Trophoblast cell (in vitro differentiated cells and primary cell): ENCODE results near the gene UFD1.

ENCODE experiments used
- DNase-seq, 2 donors: peaks; one replicate each; pipeline ENCODE4 v3.0.0-alpha.2; 2016
- H2AFZ ChIP-seq: 2 replicates; pipeline ENCODE4 v1.6.1; 2013; ENCODE audit warnings: low read length, moderate library complexity, mild to moderate bottlenecking; ENCODE audit not compliant: insufficient read depth, poor library complexity
- H2AK5ac ChIP-seq: 2 replicates; pipeline ENCODE4 v1.6.1; 2013; ENCODE audit warnings: mild to moderate bottlenecking, low read length
- H2BK120ac ChIP-seq: 2 replicates; pipeline ENCODE4 v1.6.1; 2013; ENCODE audit warnings: low read length, mild to moderate bottlenecking, moderate library complexity; ENCODE audit not compliant: insufficient read depth, poor library complexity
- H2BK12ac ChIP-seq: 2 replicates; pipeline ENCODE4 v1.6.1; 2013; ENCODE audit warnings: mild to moderate bottlenecking, low read length, moderate library complexity
- H2BK5ac ChIP-seq: 2 replicates; pipeline ENCODE4 v1.6.1; 2013; ENCODE audit warnings: low read length, low read depth, moderate library complexity, mild to moderate bottlenecking; ENCODE audit not compliant: poor library complexity
- H3K14ac ChIP-seq: 2 replicates; pipeline ENCODE4 v1.6.1; 2013; ENCODE audit warnings: mild to moderate bottlenecking, low read length
- H3K18ac ChIP-seq: 2 replicates; pipeline ENCODE4 v1.6.1; 2013; ENCODE audit warnings: mild to moderate bottlenecking, low read length
- H3K23ac ChIP-seq: 2 replicates; pipeline ENCODE4 v1.6.1; 2013; ENCODE audit warnings: low read length
- H3K27ac ChIP-seq: 2 replicates; pipeline ENCODE4 v1.5.1; 2013; ENCODE audit warnings: low read depth, mild to moderate bottlenecking, inconsistent platforms, low read length, moderate library complexity
- H3K27me3 ChIP-seq: 2 replicates; pipeline ENCODE4 v1.6.1; 2013; ENCODE audit warnings: inconsistent platforms, mild to moderate bottlenecking, low read length, moderate library complexity; ENCODE audit not compliant: insufficient read depth
- H3K36me3 ChIP-seq, 2 experiments: 1 replicate in 1 of 2; 2 replicates in 1 of 2; pipeline ENCODE4 v1.6.1; 2013; ENCODE audit warnings: low read length in 2 of 2, mild to moderate bottlenecking in 2 of 2, moderate library complexity in 1 of 2; ENCODE audit not compliant: insufficient read depth in 2 of 2, control insufficient read depth in 1 of 2
- H3K4ac ChIP-seq: 2 replicates; pipeline ENCODE4 v1.6.1; 2013; ENCODE audit warnings: low read depth, mild to moderate bottlenecking, low read length, moderate library complexity
- H3K4me1 ChIP-seq, 2 experiments: 1 replicate in 1 of 2; 2 replicates in 1 of 2; pipeline ENCODE4 v1.6.1; 2013; ENCODE audit warnings: low read length in 2 of 2, mild to moderate bottlenecking in 2 of 2, moderate library complexity in 1 of 2; ENCODE audit not compliant: insufficient read depth in 2 of 2, control insufficient read depth in 1 of 2
- H3K4me2 ChIP-seq: 2 replicates; pipeline ENCODE4 v1.6.1; 2013; ENCODE audit warnings: inconsistent platforms, mild to moderate bottlenecking, low read length, moderate library complexity
- H3K4me3 ChIP-seq: 2 replicates; pipeline ENCODE4 v1.5.1; 2013; ENCODE audit warnings: mild to moderate bottlenecking, low read depth, low read length, inconsistent platforms
- H3K79me1 ChIP-seq: one replicate; pipeline ENCODE4 v1.6.1; 2013; ENCODE audit warnings: low read length
- H3K79me2 ChIP-seq: 2 replicates; pipeline ENCODE4 v1.6.1; 2013; ENCODE audit warnings: low read length, mild to moderate bottlenecking; ENCODE audit not compliant: control insufficient read depth, insufficient read depth, poor library complexity
- H3K9ac ChIP-seq: 2 replicates; pipeline ENCODE4 v1.6.1; 2013; ENCODE audit warnings: mild to moderate bottlenecking, low read length
- H3K9me3 ChIP-seq: 2 replicates; pipeline ENCODE4 v1.6.1; 2013; ENCODE audit warnings: low read depth, mild to moderate bottlenecking, control low read depth, inconsistent platforms, low read length; ENCODE audit not compliant: insufficient read depth
- H4K12ac ChIP-seq: 2 replicates; pipeline ENCODE4 v1.6.1; 2013; ENCODE audit warnings: low read depth, mild to moderate bottlenecking, low read length, moderate library complexity
- H4K8ac ChIP-seq: 2 replicates; pipeline ENCODE4 v1.6.1; 2013; ENCODE audit warnings: low read depth, mild to moderate bottlenecking, low read length, moderate library complexity
- H4K91ac ChIP-seq: one replicate; pipeline ENCODE4 v1.6.1; 2013; ENCODE audit warnings: low read depth, mild to moderate bottlenecking, low read length, moderate library complexity
- WGBS: extraction: QIAGEN DNeasy Blood & Tissue Kit; methylation state at CpG from one replicate; pipeline ENCODE4 v1.1.7; 2013; ENCODE audit warnings: missing lambda C conversion rate; ENCODE audit not compliant: insufficient read length, insufficient coverage; ENCODE audit errors: extremely low coverage; 5-methylcytosine and 5-hydroxymethylcytosine counted together

UFD1 gene

DNA sequence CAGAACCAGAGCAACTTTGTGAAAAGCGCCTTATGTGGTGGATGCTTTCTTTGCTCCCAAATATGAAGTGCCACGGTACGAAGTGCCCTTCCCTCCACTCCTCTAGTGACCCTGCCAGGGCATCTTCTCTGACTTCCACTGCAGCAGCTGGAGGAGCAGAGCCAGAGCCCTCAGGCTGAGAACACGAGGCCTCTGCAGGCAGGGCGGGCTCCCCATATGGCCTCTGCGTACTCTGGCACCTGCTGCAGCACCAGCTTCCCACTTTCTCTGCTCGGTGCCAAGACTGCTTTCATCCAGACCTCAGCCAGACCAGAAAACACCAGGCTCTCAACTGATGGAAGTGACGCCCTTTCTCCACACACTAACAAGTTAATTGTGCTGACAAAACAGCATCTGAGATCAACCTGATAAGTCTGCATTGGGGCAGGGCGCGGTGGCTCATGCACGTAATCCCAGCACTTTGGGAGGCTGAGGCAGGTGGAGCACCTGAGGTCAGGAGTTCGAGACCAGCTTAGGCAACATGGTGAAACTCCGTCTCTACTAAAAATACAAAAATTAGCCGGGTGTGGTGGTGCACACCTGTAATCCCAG is 12.8 kb downstream of the UFD1 start:
- Histone ChIP-seq H4K91ac (no peak overlapping the region), H2AFZ (no peak overlapping the region), H3K79me2 (no peaks in the 10 kb centered on the region), H3K4me1 (peaks cover 7 to 11% of the 10 kb centered on the region in 2 experiments), H2BK12ac (no peak overlapping the region), H3K14ac (no peak overlapping the region), H3K27ac (no peak overlapping the region), H3K4me3 (no peak overlapping the region), H3K79me1 (peaks cover 2% of the 10 kb centered on the region), H3K4ac (no peak overlapping the region), H3K36me3 (peaks cover 51 to 62% of the 10 kb centered on the region in 2 experiments), H3K27me3 (no peaks in the 10 kb centered on the region), H2BK120ac (no peak overlapping the region), H4K12ac (no peak overlapping the region), H3K9me3 (no peaks in the 10 kb centered on the region), H3K18ac (no peak overlapping the region), H2BK5ac (no peak overlapping the region), H4K8ac (no peak overlapping the region), H3K23ac (no peak overlapping the region), H3K4me2 (no peak overlapping the region), H3K9ac (no peak overlapping the region), H2AK5ac (no peak overlapping the region)
- WGBS = no CpG with 5 or more reads among the region's 14 CpGs
- no peak for DNase-seq

DNA sequence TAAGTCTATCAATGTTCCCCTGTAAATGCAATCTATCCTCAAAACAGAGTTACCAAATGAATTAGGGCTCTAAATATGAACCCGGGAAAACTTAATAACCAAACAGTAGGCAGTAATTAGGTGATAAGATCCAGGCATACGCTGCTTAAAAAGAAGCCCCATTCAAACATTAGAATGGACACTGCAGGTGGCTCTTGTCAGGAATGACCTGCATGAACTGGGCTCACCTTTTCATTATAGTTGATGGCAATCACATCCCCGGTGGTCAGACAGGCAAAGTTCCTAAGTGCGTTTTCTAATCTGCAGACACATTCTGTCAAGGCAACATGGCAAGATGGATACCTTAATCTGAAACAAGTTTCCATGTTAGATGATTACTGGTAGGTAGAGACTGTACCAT is 14.0 kb downstream of the UFD1 start:
- Histone ChIP-seq H3K36me3 (peaks cover 47 to 57% of the 10 kb centered on the region in 2 experiments), H2BK120ac (no peak overlapping the region), H4K91ac (no peak overlapping the region), H2AFZ (no peak overlapping the region), H3K23ac (no peak overlapping the region), H3K4me1 (peaks cover 7 to 11% of the 10 kb centered on the region in 2 experiments), H3K79me2 (no peaks in the 10 kb centered on the region), H3K14ac (no peak overlapping the region), H3K4ac (no peak overlapping the region), H3K4me3 (no peak overlapping the region), H2BK5ac (no peak overlapping the region), H3K9ac (no peak overlapping the region), H4K8ac (no peak overlapping the region), H2BK12ac (no peak overlapping the region), H2AK5ac (no peak overlapping the region), H3K27me3 (no peaks in the 10 kb centered on the region), H3K79me1 (peaks cover 2% of the 10 kb centered on the region), H3K9me3 (no peaks in the 10 kb centered on the region), H3K4me2 (no peak overlapping the region), H3K18ac (no peak overlapping the region), H3K27ac (no peak overlapping the region), H4K12ac (no peak overlapping the region)
- no peak for DNase-seq
- no CpG with 5 or more reads among the region's 4 CpGs for WGBS

DNA sequence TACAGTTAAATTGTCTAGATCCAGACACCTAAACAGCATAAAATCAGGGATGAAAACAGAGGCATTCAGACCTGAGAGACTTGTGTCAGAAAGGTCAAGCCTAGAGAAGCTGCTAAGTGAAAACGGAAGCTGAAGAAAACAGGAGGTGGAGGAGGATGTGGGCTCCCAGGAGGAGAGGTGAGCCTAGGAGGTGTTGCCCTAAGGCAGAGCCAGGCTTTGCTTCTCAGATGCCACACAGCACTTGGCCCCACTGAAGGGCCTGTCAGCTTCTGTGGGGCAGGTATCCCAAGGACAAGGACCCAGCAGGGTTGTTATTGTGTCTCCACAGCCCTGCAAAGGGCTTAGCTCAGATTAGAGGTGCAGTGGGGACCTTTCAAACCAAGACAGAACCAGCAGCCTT is 14.4 kb downstream of the UFD1 start:
- H3K4me1 ChIP-seq = peaks cover 7 to 11% of the 10 kb centered on the region in 2 experiments
- no peak overlapping the region for H3K4me2 ChIP-seq
- no peak overlapping the region for H3K18ac ChIP-seq
- H3K14ac ChIP-seq = no peak overlapping the region
- H3K4ac ChIP-seq = no peak overlapping the region
- H3K79me2 ChIP-seq = no peaks in the 10 kb centered on the region
- no peak for DNase-seq
- H3K27me3 ChIP-seq = no peaks in the 10 kb centered on the region
- H3K9ac ChIP-seq = peak overlapping the region; percentile 28
- no CpG with 5 or more reads among the region's 1 CpG for WGBS
- peaks cover 43 to 52% of the 10 kb centered on the region in 2 experiments for H3K36me3 ChIP-seq
- no peak overlapping the region for H4K91ac ChIP-seq
- H3K23ac ChIP-seq = no peak overlapping the region
- no peak overlapping the region for H2AK5ac ChIP-seq
- H3K79me1 ChIP-seq = peaks cover 2% of the 10 kb centered on the region
- no peak overlapping the region for H4K8ac ChIP-seq
- no peak overlapping the region for H2AFZ ChIP-seq
- H3K4me3 ChIP-seq = no peak overlapping the region
- no peak overlapping the region for H2BK12ac ChIP-seq
- H3K27ac ChIP-seq = no peak overlapping the region
- no peaks in the 10 kb centered on the region for H3K9me3 ChIP-seq
- H4K12ac ChIP-seq = no peak overlapping the region
- no peak overlapping the region for H2BK120ac ChIP-seq
- no peak overlapping the region for H2BK5ac ChIP-seq

DNA sequence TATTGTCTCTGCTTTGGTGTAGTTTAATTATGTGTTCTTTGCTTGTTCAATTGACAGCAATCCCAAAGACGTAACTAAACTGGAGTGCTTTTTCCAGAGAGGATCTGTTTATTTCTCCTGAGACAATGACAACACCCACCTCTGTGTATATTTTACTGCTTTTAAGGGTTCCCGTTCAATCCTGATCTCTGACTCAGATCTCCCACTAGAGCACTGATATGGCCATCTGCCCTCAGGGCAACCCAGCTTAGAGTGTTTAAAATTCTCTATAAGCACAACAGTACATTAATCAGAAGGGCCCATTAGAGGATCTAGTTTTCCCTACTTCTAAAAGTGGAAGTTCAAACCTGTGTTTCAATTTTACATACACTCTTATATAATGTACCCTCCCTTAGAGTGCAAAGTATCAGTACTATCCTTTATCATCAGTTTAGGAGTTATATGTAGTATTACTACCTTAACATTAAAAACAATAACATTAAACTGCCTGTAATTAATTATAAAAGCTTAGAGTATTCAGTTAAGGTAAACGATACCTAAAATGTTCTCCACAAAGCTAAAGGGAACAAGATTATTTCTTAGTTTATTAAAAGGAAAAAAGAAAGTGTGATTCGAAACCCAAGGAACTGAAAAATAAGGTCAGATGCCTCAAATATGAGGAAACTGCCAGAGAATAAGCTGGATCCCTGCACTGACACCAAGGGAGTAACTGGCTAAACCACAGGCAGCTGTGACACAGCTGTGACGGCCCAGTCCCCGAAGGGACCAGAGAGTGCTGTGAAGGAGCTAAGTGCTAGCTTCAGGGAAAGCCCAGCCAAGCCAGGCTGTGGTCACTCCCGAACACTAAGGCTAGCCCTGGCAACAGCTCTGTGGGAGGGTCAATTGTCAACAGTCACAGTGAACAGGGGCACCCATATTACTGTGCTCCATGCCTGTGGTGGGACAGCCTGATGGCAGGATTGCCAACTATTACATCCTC is 15.2 kb downstream of the UFD1 start:
- H3K23ac ChIP-seq = no peak overlapping the region
- no CpG with 5 or more reads among the region's 7 CpGs for WGBS
- peak; percentile 87 to 97 for DNase-seq
- H2BK120ac ChIP-seq = no peak overlapping the region
- no peaks in the 10 kb centered on the region for H3K9me3 ChIP-seq
- H3K27me3 ChIP-seq = no peaks in the 10 kb centered on the region
- H3K36me3 ChIP-seq = peaks cover 39 to 47% of the 10 kb centered on the region in 2 experiments
- no peak overlapping the region for H2AK5ac ChIP-seq
- H3K79me1 ChIP-seq = peaks cover 2% of the 10 kb centered on the region
- no peak overlapping the region for H4K8ac ChIP-seq
- H3K18ac ChIP-seq = no peak overlapping the region
- H3K27ac ChIP-seq = peak overlapping the region; percentile 22
- peaks cover 7 to 11% of the 10 kb centered on the region in 2 experiments for H3K4me1 ChIP-seq
- H2BK12ac ChIP-seq = no peak overlapping the region
- no peak overlapping the region for H3K4me3 ChIP-seq
- peak overlapping the region; percentile 4 for H2BK5ac ChIP-seq
- H4K91ac ChIP-seq = peak overlapping the region; percentile 8
- no peak overlapping the region for H3K9ac ChIP-seq
- H3K4ac ChIP-seq = no peak overlapping the region
- no peak overlapping the region for H3K4me2 ChIP-seq
- H3K14ac ChIP-seq = no peak overlapping the region
- H4K12ac ChIP-seq = no peak overlapping the region
- no peaks in the 10 kb centered on the region for H3K79me2 ChIP-seq
- H2AFZ ChIP-seq = no peak overlapping the region
